Measurements from ENCODE around the gene FNBP1. TPM values are rescaled to one million over a fixed set of nuclear protein-coding genes. Genes with fewer than 3 reads are reported as not detected.

The FNBP1 gene
- total and polyA plus RNA-seq, 2 donors (not counting 1 experiment from before 2014, with no cell fraction given), result 42.9 to 318 TPM

- Histone ChIP-seq H3K27ac (ENCODE audit: low read length in 2 of 2) (no peak overlapping the region), H3K4me1 (ENCODE audit: control insufficient read depth in 2 of 2, insufficient read depth in 2 of 2, low read length in 2 of 2) (peaks cover 10 to 22% of the 10 kb centered on the region in 2 donors), H3K36me3 (replicated peaks in 1 of 2; ENCODE audit: control extremely low read depth in 1 of 2, control insufficient read depth in 1 of 2, extremely low read depth in 1 of 2, insufficient read depth in 2 of 2, low read length in 1 of 2) (peaks cover 0 to 3% of the 10 kb centered on the region in 2 experiments), H3K9me3 (ENCODE audit: control extremely low read depth in 1 of 3, control insufficient read depth in 2 of 3, insufficient read depth in 1 of 3, low read length in 2 of 3) (no peaks in the 10 kb centered on the region), H3K4me3 (ENCODE audit: control extremely low read depth in 1 of 5, extremely low read depth in 1 of 5, insufficient read depth in 1 of 5, low read depth in 2 of 5, low read length in 4 of 5) (no peak overlapping the region), H3K79me2 (ENCODE audit: control insufficient read depth, insufficient read depth, low read length) (peaks cover 63% of the 10 kb centered on the region), H3K27me3 (replicated peaks in 1 of 4; ENCODE audit: control extremely low read depth in 1 of 4, control insufficient read depth in 3 of 4, insufficient read depth in 4 of 4, low read length in 3 of 4) (no peaks in the 10 kb centered on the region), H2AFZ (ENCODE audit: insufficient read depth, low read depth, low read length, poor library complexity, severe bottlenecking) (no peak overlapping the region), H4K20me1 (ENCODE audit: control insufficient read depth, insufficient read depth, low read length, poor library complexity, severe bottlenecking) (peaks cover 35% of the 10 kb centered on the region), H3K9ac (ENCODE audit: low read length) (no peak overlapping the region), H3K4me2 (replicated peaks; ENCODE audit: low read depth, low read length, poor library complexity, severe bottlenecking) (no peak overlapping the region)
- Mint-ChIP-seq H3K4me3 (no peak overlapping the region), H3K4me1 (peaks cover 29% of the 10 kb centered on the region), H3K27ac (no peak overlapping the region), H3K27me3 (no peaks in the 10 kb centered on the region), H3K9me3 (ENCODE audit: insufficient read depth) (no peaks in the 10 kb centered on the region)
- WGBS (ENCODE audit: insufficient coverage), result 96% methylated on average over 3 of the region's 4 CpGs
- DNase-seq (no peak), ATAC-seq (ENCODE audit: low read depth) (no peak)
- ChIA-PET POLR2A (interaction anchor here (0.6 kb wide), 1 partner anchor 1647 kb away, joined by 5 read pairs; no protein-coding TSS in a partner anchor), CTCF (interaction anchor here (0.6 kb wide), 1 partner anchor 71 kb away, joined by 4 read pairs; no protein-coding TSS in a partner anchor)
- TF ChIP-seq EZH2 (IDR thresholded peaks at IDR 0.05; ENCODE audit: borderline replicate concordance, insufficient read depth, low read depth, low read length, poor library complexity, severe bottlenecking) (no peak), CTCF (IDR thresholded peaks at IDR 0.05) (no peak)
- intact Hi-C loops (cut with micrococcal nuclease), result no loop called here
These were observed 201.9 kb downstream of the FNBP1 start for GRCh38 chr9:129841071-129841470.

- Histone ChIP-seq H3K4me2 (replicated peaks; ENCODE audit: low read depth, low read length, poor library complexity, severe bottlenecking) (peak overlapping the region; percentile 9), H3K27ac (ENCODE audit: low read length in 2 of 2) (no peak overlapping the region), H2AFZ (ENCODE audit: insufficient read depth, low read depth, low read length, poor library complexity, severe bottlenecking) (no peak overlapping the region), H3K4me3 (ENCODE audit: control extremely low read depth in 1 of 5, extremely low read depth in 1 of 5, insufficient read depth in 1 of 5, low read depth in 2 of 5, low read length in 4 of 5) (no peak overlapping the region), H3K27me3 (replicated peaks in 1 of 4; ENCODE audit: control extremely low read depth in 1 of 4, control insufficient read depth in 3 of 4, insufficient read depth in 4 of 4, low read length in 3 of 4) (no peaks in the 10 kb centered on the region), H3K4me1 (ENCODE audit: control insufficient read depth in 2 of 2, insufficient read depth in 2 of 2, low read length in 2 of 2) (peaks cover 13 to 26% of the 10 kb centered on the region in 2 donors), H4K20me1 (ENCODE audit: control insufficient read depth, insufficient read depth, low read length, poor library complexity, severe bottlenecking) (peaks cover 42% of the 10 kb centered on the region), H3K79me2 (ENCODE audit: control insufficient read depth, insufficient read depth, low read length) (peaks cover 71% of the 10 kb centered on the region), H3K36me3 (replicated peaks in 1 of 2; ENCODE audit: control extremely low read depth in 1 of 2, control insufficient read depth in 1 of 2, extremely low read depth in 1 of 2, insufficient read depth in 2 of 2, low read length in 1 of 2) (peaks cover 0 to 3% of the 10 kb centered on the region in 2 experiments), H3K9me3 (ENCODE audit: control extremely low read depth in 1 of 3, control insufficient read depth in 2 of 3, insufficient read depth in 1 of 3, low read length in 2 of 3) (no peaks in the 10 kb centered on the region), H3K9ac (ENCODE audit: low read length) (no peak overlapping the region)
- Mint-ChIP-seq H3K27ac (no peak overlapping the region), H3K9me3 (ENCODE audit: insufficient read depth) (no peaks in the 10 kb centered on the region), H3K4me3 (no peak overlapping the region), H3K27me3 (no peaks in the 10 kb centered on the region), H3K4me1 (peaks cover 33% of the 10 kb centered on the region)
- ChIA-PET CTCF (no interaction called here), POLR2A (no interaction called here)
- TF ChIP-seq CTCF (IDR thresholded peaks at IDR 0.05) (no peak), EZH2 (IDR thresholded peaks at IDR 0.05; ENCODE audit: borderline replicate concordance, insufficient read depth, low read depth, low read length, poor library complexity, severe bottlenecking) (no peak)
- intact Hi-C loops (cut with micrococcal nuclease), result no loop called here
- 32% methylated on average over 7 of the region's 8 CpGs for WGBS (ENCODE audit: insufficient coverage)
- ATAC-seq (ENCODE audit: low read depth) (no peak), DNase-seq (no peak)
These were observed 203.0 kb downstream of the FNBP1 start for GRCh38 chr9:129840034-129840433.

Data from B cell (primary cell).